NAMALWA (cell line): ENCODE results near the gene ERICH6.

Source experiments
- DNase-seq: peaks from one replicate; pipeline ENCODE4 v3.0.0-alpha.2; 2015; ENCODE audit warnings: low spot score

Gene ERICH6

DNA sequence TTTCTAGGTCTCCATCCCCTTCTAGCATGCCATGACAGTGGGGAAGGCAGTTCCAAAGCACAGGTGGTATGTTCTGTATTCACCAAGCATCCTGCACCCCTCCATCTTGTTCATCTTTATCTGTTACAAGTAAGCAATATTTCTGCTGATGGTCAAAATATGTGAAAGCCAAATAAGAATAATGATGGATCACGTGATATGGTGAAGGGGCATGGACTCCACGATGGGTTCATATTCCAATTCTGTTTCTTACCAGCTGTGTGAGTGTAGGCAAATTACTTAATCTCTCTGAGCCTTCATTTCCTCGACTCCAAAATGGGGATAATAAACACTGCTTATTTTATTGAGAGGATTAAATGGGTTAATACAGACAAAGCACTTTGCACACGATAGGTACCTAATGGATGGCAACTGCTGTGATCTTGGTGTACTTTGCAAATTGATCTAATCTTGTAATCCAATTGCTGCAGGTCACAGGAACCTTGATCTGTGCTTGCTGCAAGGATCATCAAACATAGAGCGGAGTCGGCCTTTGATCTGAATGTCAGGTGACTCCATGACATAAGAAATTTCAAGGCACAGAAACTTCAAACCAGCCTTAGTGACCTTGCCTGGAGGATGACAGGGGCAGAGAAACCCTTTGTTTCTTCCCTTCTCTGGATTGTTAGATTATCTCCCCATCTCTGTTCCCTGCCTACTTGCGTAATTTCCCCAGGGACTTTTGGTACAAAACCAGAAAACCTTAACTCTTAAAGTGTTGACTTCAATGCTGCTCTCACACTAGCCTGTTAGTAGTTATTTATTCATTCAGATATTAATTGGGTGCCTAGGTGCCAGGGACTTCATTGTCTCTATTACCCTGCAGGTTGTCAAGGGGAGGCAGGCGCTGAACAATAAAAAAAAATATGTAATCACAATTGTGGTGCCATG is 33.4 kb upstream of the ERICH6 start:
- no peak for DNase-seq

DNA sequence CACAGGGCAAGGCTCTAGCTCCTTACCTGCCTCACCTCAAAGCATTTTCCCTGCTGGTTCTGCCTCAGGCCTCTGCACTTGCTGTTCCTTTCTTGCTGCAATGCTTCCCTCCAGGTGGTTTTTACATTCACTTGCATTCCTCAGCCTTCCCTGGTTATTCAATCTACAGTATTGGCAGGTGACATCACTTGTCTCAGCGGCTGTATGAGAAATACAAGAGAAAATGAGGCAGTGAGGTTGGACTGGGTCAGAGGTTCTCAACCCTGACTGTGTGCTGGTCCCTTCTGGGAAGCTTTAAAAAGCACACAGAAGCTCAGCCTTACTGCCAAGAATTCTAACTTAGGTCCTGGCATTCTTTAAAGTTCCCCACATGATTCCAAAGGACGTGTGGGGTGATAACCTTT is 32.6 kb upstream of the ERICH6 start:
- DNase-seq = no peak

DNA sequence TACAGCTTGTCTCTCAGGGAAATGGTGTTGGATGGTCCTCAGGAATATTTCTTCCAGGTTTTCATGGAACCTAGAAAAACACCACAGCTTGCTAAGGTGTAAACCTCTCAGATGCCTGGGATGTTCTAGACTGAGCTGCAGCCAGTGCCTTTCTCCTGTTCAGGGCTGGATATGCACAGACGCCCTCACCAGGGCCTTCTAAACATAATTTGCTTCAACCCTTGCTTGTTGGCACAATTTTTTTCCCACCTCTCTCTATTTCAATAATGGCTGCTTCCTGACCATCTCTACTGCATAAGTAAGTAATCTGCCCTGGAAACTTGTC is 31.0 kb upstream of the ERICH6 start:
- DNase-seq = no peak

DNA sequence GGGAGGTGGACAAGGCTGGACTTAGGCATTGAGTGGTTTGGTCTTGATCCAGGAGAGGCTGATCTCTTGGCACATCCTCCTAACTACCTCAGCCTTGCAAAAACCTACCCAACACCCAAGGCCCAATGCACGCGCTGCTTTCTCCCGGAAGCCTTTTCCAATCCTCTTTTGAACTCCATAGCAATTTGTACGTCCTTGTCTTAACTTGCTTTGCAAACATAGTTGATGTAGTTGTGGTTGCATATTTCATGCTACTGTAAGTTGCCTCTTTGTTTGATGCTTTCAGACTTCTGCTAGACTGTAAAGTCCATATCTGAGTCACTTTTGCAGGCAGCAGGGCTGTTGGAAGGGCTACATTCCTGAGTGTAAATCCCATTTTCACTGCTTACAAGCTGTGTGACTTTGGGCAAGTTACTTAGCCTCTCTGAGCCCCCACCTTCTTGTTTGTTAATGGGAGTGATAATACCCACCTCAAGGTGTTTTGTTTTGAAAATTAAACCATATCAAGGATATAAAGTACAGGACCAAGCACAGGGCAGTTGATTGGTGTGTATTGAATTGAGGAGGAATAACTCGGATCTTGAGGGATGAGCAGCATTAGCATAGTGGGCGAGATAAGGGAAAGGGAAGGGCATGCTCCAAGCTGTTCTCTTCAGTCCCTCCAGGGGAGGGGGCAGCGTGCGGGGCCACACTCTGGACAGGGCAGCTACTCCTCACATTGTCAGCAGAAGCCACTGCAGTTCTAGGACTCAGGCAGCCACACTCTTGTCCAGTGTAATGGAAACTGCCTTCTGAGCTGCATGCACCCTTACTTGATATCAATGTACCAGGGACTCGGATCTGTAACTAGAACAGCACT is 30.4 kb upstream of the ERICH6 start:
- DNase-seq = no peak

DNA sequence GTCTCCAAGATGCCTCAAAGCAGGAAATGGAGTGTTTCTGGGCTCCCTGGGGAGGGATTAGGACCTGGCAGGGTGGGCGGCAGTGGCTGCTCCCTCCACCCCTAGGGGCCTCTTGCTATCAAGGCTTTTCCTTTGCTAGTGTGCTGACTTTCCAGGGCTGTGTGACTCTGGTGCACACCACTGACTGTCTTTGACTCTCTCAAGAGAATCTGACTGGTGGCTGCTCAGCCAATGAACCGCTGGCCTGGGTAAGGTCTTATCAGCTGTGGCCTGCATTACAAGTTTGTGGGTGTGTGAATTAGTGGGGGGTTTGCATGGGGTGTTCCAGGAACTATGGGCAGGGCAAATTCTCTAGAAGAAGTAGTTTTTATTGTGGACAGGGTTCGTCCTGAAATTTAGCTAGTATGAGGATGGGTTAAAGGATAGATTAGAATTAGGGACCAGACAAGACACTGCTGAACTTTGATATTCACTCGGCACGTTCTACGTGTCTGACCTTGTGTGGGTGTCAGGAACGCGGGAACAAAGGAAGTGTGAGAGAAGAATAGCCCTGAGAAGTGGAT is 29.7 kb upstream of the ERICH6 start:
- DNase-seq = no peak

DNA sequence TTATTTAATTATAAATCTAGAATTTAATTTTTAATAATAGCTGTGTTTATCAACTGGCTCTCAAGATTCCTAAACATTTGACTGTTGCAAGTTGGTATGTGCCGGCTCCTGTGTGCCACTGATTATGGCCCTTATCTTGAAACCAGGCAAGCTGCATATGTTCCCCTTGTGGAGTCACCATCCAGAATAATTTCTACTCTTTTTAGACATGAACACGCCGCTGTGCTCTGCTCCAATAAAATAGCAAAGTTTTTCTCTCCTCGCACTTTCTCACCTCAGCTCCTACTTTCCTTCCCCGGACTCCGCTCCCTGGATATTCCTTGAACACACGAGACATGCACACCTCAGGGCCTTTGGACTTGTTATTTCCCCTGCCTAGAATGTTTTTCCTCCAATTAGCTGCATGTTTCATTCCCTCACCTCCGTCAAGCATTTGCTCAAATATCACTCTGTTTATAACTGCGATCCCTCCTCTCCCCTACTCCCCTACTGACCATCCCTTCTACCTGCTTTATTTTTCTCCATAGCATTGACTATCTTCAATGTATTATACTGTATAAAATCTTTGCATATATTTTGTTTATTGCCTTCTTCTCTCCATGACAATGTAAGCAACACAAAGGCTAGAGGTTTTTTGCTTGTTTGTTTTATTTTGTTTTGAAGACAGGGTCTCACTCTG is 26.1 kb upstream of the ERICH6 start:
- DNase-seq = no peak

DNA sequence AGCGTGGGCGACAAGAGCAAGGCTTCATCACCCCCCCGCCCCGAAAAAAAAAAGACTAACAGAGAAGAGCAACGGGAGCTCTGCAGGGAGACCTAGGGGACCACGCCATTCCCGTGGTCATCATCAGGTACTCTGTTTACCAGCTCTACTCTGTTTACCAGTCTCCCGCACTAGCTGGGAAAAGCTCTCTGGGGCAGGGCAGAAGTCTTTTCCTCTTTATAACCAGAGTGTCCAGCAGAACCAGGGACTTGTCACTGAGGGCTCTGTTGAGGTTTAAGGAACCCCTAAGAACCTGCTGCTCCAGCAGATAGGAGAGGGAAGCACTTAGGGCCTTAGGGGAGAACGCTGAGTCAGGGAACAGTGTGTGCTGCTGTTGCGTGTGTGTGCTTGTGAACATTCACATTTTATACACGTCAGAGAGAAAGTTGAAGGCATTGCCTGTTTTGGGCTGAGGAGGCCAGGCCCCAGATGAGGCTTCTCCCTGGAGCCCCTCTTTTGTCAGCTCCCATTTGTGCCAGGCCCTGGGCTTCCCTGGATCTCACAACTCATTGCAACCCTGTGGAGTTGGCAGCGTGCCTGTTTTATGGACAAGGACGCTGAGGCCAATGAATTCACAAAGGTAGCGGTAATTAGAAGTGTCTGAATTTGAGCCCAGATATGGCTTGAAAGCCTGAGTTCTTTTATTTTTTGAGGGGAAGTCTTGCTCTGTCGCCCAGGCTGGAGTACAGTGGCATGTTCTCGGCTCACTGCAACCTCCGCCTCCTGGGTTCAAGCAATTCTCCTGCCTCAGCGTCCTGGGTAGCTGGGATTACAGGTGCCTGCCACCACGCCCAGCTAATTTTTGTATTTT is 24.2 kb upstream of the ERICH6 start:
- DNase-seq = no peak

DNA sequence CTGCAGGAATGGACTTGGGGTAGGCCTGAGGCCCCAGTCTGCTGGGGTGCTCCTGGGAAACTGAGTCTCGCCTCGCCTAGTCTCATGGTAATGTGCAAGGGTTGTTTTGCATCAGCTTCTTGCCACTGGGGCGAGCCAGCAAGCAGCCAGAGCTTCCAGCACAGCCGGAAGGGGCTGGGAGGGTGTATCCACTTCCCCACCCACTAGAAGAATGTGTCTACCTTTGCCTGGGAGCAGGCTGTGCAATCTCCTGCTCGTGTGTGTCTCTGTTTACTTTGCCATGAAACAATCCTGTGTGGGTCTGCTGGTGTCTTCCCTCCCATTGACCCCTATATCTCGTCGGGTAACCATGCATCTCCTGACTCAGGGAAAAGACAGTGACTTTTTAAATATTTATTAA is 21.8 kb upstream of the ERICH6 start:
- no peak for DNase-seq

DNA sequence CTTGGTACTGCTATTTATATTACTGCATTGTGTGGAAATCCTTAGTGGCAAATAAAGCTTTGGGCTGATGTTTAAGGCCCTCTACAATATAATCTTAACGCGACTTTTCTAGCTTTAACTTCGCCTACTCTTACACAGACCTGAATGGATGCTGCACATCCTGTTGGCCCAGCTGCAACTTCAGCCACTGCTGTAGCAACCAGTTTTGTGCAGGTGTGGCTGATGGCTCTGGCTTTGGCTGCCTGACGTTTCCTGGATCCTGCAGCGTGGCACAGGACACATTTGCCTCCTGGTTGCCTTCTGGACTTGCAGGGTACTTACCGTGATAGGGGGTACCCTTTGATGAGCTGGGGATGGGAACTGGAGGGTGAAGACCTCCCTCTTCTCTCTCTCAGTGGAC is 20.2 kb upstream of the ERICH6 start:
- peak; percentile 36 for DNase-seq

DNA sequence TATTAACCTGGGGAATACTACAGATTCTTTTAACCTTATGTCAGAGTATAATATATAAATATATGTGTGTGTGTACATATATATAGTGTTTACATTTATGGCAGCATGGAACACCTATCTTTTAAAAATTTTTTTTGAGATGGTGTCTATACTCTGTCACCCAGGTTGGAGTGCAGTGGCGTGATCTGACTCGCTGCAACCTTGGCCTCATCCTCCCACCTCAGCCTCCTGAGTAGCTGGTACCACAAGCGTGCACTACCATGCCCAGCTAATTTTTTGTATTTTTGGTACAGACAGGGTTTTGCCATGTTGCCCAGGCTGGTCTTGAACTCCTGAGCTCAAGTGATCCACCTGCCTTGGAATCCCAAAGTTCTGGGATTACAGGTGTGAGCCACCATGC is 18.5 kb upstream of the ERICH6 start:
- no peak for DNase-seq

DNA sequence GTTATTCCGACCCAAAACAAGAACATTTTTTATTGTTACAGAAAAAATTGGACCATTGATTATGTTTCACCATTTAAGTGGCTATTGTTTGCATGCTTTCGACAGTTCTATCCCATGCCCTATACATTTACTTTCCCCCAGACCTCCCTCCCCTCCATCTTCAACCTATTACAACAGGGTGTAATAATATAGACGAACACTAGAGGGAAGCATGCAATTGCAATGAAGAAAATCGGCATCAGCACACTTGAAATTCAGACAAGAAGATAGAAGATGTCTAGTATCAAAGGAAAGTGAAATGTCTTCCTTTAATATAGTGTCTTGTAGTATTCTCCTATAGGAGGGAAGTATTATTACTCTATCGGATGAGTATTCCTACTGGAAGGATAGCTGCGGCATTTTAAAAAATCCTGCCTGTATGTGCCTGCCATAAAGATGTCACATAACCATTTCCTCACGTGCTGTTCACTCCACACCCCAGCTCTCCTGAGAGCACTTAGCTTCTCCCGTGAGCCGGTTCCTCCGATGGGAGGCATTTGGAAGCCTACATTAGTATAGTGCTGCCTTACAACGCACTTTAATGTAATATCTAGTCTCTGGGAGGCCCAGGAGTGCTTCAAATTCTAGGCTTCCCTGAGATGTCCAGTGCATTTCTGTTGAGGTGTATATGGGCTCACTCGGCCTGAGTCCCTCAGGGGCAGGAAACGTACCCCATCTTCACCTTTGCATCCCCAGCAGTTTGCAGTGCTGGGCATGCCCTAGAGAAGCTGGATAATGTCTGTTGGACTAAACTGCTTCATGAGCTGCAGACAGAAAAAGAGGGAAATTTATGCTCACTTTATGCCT is 17.8 kb upstream of the ERICH6 start:
- DNase-seq = peak; percentile 89

DNA sequence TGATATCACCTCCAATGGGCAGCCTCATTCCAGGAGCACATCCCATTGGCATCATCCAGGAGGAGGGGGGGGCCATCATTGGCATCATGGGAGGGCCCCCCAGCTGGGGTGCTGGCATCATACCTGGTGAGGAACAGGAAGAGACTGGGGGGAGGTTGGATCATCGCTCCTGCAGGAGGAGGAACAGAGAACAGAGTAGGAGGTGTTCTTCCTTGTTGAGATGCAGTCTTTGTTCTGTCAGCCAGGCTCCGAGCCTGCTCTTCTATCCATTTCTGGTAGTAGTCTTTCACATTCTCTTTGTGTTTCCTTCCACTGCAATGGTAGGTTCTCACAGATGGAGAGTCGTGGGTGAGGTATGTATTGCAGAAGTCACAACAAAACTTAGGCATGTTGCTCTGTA is 16.7 kb upstream of the ERICH6 start:
- no peak for DNase-seq

DNA sequence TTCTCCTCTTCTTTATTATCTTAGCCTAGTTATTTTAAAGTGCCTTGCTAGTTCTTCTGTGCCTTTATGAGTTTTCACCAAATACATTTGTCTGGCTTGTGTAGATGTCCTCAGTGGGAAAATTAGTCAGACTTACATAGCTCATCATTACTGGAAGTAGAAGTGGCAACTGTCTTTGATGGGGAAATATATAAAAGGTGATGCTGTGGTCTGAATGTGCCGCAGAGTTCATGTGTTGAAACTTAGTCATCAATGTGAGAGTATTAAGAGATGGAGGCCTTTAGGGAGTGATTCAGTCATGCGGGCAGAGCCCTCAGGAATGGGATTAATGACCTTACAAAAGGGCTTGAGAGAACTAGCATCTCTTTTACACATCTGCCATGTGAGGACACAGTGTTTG is 6.4 kb upstream of the ERICH6 start:
- DNase-seq = no peak

DNA sequence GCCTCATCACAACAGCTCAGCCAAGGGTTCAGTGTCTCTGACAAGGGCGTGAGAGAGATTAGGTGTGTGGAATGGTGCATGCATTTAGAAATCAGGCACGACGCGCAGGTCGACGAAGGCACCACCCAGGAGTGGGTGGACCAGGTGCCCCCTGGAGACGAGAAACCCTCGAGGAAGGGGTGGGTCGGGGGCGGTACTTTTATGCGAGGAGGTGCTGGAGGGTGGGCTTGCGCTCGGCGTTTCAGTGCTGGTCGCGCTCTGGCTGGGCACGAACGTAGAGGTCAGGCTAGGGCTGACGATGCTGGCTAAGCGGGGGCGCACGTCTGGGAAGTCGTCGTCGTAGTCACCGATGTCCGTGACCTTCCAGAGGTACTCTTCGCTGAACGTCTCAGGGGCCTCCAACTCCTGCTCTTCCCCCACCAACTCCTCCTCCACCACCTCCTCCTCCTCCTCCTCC is 393 bp downstream of the ERICH6 start:
- DNase-seq = peak; percentile 44

DNA sequence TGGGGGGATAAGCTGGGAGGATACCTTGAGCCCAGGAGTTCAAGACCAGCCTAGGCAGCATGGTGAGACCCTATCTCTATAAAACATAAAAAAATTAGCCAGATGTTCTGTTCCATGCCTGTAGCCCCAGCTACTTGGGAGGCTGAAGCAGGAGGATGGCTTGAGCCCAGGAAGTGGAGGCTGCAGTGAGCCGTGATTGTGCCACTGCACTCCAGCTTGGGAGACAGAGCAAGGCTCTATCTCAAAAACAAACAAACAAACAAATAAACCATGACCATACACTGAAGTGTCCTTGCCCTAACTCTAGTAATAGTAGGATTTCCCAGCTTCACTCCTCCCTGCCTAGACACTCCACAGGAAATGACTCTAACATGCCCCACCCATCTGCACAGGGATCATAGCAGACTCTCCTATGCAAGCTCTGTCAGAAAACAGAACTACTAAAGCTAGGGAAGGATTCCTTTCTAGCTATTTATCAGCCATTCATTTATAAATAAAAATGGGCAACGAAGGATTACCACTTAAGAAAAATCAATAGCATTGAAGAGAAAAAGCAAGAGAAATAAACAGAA is 4.6 kb downstream of the ERICH6 start:
- no peak for DNase-seq

DNA sequence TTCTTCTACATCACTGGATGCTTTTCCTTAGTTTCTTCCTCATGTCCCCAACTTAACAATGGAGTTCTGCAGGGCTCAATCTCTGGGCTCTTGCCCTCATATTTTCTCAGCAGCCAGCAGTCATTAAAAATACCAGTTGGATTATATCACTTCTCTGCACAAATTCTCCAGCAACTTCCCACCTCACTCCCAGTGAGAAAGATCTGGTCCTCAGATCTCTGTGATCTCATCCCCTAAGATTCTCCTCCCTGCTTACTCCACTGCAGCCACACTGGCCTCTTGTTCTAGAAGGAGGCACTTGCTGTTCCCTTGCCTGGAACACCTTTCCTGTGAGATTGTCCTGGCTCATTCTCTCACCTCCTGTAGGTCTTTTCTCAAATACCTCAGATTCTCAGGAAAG is 6.1 kb downstream of the ERICH6 start:
- DNase-seq = no peak

DNA sequence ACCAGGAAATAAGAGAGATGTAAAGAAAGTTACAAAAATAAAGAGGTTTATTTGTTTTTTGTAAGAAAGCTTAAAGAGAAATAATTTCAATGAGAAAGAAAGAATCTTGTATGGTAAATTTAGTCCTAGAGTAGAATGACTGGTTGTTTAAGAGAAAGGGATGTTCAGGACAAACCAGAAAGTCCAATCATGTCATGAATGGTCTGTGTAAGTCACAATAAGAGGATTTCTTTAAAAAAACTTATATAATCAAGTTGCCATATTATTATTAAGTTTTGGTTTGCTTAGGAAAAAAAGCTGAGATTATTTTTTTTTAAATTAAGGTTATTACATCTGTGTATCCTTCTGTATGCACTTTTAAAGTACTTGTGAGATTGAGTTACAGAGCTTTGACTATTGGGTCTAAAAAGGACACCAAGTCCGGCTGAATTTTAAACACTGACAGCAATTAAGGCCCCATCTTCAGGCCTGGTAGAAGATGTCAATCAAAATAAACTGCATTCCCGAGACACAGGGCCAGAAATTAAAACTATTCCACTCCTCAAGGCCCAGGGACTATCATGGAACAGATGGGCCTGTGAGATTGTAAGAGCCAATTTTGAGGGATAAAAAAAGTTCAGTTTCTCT is 12.2 kb downstream of the ERICH6 start:
- DNase-seq = no peak

DNA sequence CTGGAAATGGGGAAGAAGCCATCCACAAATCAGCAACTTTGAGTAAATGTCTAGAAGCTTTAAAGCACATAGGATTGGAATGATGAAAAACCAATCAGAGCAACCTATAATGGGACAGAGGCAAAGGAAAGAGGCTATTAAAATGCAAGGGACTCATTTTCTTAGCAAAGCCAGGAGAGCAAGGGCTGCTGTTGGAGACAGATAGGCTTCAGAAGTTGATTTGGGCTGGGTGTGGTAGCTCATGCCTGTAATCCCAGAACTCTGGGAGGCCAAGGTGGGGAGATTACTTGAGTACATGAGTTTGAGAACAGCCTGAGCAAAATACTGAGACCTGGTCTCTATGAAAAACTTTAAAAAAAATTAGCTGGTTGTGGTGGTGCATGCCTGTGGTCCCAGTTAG is 16.1 kb downstream of the ERICH6 start:
- DNase-seq = no peak

DNA sequence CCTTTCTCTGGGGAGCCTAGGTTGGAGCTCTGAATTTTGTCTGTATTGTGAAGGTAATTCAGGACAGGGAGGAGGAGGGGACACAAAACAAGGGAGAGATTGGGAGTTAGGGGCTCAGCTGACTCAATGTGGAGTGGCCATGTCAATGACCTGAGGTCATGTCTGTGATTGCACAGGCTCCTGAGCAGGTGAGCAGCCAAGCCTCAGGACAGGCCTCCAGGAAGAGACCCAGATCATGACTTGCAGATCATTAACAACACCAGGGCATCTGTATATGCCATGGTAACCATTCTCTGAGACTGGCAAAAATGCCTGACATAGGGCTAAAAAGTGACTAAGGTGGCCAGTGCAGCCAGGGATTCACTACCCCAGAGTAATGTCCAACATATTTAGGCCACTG is 20.9 kb downstream of the ERICH6 start:
- DNase-seq = no peak

DNA sequence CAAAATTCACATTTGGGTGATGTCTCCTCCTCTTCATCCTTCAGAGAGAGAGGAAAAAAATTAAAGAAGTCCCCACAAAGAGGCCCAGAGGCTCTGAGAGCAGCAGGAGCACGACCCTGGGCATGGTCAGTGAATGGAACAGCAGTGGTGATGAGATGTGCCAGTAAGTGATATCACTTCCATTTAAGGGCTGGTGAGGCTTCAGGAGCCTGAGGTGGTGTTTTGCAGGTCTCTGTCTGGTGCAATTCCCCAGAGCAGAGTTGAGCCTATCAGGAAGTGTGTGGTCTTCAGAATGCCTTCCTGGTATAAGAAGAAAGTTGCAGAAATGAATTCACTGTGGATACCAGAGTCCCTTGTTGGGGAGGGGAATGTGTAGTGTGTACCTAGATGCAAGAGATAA is 21.4 kb downstream of the ERICH6 start:
- DNase-seq = no peak
